ENCODE measurements around the gene MAFF.

- TF ChIP-seq, protein P1, sequence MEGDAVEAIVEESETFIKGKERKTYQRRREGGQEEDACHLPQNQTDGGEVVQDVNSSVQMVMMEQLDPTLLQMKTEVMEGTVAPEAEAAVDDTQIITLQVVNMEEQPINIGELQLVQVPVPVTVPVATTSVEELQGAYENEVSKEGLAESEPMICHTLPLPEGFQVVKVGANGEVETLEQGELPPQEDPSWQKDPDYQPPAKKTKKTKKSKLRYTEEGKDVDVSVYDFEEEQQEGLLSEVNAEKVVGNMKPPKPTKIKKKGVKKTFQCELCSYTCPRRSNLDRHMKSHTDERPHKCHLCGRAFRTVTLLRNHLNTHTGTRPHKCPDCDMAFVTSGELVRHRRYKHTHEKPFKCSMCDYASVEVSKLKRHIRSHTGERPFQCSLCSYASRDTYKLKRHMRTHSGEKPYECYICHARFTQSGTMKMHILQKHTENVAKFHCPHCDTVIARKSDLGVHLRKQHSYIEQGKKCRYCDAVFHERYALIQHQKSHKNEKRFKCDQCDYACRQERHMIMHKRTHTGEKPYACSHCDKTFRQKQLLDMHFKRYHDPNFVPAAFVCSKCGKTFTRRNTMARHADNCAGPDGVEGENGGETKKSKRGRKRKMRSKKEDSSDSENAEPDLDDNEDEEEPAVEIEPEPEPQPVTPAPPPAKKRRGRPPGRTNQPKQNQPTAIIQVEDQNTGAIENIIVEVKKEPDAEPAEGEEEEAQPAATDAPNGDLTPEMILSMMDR (IDR thresholded peaks at IDR 0.05) = no peak
- no peak for TF ChIP-seq POLR2A (IDR thresholded peaks at IDR 0.05)
These were observed 47.5 kb downstream of the MAFF start for GRCh38 chr22:38249301-38249700.
